ENCODE results near the gene SLC27A1.
"Not testable (repeated sequence)": the region's sequence is repeated elsewhere in the genome, so short reads cannot be mapped to it uniquely, and the experiment has no call there.

Gene SLC27A1

DNA sequence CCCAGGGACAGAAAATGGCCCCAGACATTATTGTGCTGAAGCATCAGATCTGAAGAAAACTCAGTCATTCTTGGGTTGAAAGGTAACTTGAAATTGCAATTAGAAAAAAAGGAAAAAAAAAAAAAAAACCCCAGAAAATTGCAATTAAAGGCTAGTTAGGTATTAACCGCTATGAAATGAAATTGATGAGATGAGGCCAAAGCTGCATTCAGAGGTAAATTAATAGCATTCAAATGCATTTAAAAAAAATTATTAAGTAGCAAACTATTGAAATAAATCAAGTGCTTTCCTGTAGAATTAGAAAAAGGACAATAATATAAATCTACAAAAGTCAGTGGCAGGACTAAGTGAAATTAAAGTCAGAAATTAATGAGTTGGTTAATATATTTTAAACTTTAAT is 47.6 kb downstream of the SLC27A1 start:
- CTCF ChIA-PET, result interaction anchor here (1.2 to 1.9 kb wide), 2 partner anchors 21 to 56 kb away, joined by 3 to 5 read pairs; no protein-coding TSS in a partner anchor
- DNase-seq (ENCODE audit: extremely low spot score), result no peak
- POLR2A ChIA-PET, result no interaction called here
- TF ChIP-seq CTCF (IDR thresholded peaks at IDR 0.05; ENCODE audit: control extremely low read depth, extremely low read depth, low read depth, missing control alignments), result no peak

DNA sequence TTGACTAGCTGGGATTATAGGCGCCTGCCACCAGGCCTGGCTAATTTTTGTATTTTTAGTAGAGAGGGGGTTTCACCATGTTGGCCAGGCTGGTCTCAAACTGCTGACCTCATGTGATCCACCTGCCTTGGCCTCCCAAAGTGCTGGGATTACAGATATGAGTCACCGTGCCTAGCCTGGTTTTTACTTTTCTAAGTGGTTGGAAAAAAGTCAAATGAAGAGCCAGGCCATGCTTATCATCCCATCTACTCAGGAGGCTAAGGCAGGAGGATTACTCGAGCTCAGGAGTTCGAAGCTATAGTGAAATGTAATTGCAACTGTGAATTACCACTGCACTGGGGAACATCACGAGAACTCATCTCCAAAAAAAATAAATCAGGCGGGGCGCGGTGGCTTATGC is 48.3 kb downstream of the SLC27A1 start:
- DNase-seq (ENCODE audit: extremely low spot score); POLR2A ChIA-PET: not testable (repeated sequence)
- CTCF ChIA-PET, result interaction anchor here (1.1 to 1.9 kb wide), 2 partner anchors 17 to 22 kb away, joined by 3 to 5 read pairs; no protein-coding TSS in a partner anchor

DNA sequence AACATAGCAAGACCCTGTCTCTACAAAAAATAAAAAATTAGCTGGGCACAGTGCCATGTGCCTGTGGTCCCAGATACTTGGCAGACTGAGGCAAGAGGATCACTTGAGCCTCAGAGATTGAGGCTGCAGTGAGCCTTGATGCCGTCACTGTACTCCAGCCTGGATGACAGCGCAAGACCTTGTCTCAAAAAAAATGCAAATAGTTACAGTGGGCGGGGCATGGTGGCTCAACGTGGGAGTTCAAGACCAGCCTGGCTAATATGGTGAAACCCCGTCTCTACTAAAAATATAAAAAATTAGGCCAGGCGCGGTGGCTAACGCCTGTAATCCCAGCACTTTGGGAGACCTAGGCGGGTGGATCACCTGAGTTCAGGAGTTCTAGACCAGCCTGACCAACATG is 49.6 kb downstream of the SLC27A1 start:
- CTCF ChIA-PET, result interaction anchor here (1.4 kb wide), 1 partner anchor 8 kb away, joined by 3 read pairs; the partner anchor contains the start of gene PGLS
- POLR2A ChIA-PET, result no interaction called here

GRCh38 chr19:17520865-17521264 is 50.5 kb downstream of the SLC27A1 start:
- TF ChIP-seq CTCF (IDR thresholded peaks at IDR 0.05; ENCODE audit: control extremely low read depth, extremely low read depth, low read depth, missing control alignments), result no peak
- CTCF ChIA-PET, result interaction anchor here (1.4 to 4.1 kb wide), 2 partner anchors 9 to 24 kb away, joined by 3 to 28 read pairs; partner anchors contain the start of gene PGLS
- no peak for DNase-seq (ENCODE audit: extremely low spot score)
- POLR2A ChIA-PET, result no interaction called here

More for the DNA sequence above, 49.6 kb downstream of the SLC27A1 start:
- no peak for DNase-seq (ENCODE audit: extremely low spot score)
- TF ChIP-seq CTCF (IDR thresholded peaks at IDR 0.05; ENCODE audit: control extremely low read depth, extremely low read depth, low read depth, missing control alignments), result no peak

- ChIA-PET CTCF (interaction anchor here (0.8 to 4.1 kb wide), 6 partner anchors 10 to 260 kb away, joined by 3 to 28 read pairs (median 4); partner anchors contain the start of gene PGLS), POLR2A (interaction anchor here (0.5 to 1.4 kb wide), 2 partner anchors 12 to 251 kb away, joined by 5 to 7 read pairs; partner anchors contain the start of gene PGLS)
- peak; percentile 87 for DNase-seq (ENCODE audit: extremely low spot score)
- no peak for TF ChIP-seq CTCF (IDR thresholded peaks at IDR 0.05; ENCODE audit: control extremely low read depth, extremely low read depth, low read depth, missing control alignments)
Measured at GRCh38 chr19:17522988-17523872, 52.9 kb downstream of the SLC27A1 start.

DNA sequence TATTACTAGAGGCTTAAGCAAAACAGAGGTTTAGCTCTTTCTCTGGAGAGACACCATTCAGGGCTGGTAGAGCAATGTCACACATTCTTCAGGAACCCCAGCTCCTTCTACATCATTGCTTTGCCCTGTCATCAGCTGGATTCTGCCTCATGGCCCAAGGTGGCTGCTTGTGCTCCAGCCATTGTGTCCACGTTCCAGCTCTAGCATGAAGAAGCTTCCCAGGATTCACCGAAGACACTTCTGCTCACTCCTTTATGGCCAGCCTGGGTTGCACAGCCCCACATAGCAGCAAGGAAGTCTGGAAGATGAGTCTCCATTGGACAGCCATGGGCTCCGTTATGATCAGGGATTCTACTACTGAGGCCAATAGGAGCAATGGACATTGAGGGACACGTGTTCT is 54.3 kb downstream of the SLC27A1 start:
- TF ChIP-seq CTCF (IDR thresholded peaks at IDR 0.05; ENCODE audit: control extremely low read depth, extremely low read depth, low read depth, missing control alignments), result no peak
- ChIA-PET POLR2A (interaction anchor here (0.7 kb wide), 1 partner anchor 55 kb away, joined by 3 read pairs; no protein-coding TSS in a partner anchor), CTCF (interaction anchor here (1.3 to 4.1 kb wide), 3 partner anchors 11 to 81 kb away, joined by 3 to 28 read pairs (median 3); no protein-coding TSS in a partner anchor)
- no peak for DNase-seq (ENCODE audit: extremely low spot score)
